ENCODE data around the gene AMACR.
"Not testable (repeated sequence)": the region's sequence is repeated elsewhere in the genome, so short reads cannot be mapped to it uniquely, and the experiment has no call there.

The AMACR gene

DNA sequence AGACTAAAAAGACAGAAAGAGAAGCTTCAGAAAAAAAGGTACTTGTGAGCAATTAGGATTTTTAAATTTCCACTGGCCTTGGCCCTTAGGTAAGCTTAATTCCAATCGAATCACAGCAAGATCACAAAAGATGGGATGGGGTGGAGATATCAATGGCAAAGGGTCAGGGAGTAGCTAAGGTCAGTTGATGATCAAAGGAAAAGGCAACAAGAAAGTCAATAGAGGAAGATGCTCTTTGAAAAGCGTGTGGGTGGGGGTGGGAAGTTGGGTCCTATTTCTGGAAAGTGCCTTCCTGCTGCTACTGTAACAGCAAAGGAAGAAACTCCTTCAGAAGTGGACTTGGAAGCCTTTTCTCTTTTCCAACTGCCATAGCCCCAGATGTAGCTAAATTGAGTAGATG lies 27.9 kb upstream of the AMACR start:
- no peak for DNase-seq

DNA sequence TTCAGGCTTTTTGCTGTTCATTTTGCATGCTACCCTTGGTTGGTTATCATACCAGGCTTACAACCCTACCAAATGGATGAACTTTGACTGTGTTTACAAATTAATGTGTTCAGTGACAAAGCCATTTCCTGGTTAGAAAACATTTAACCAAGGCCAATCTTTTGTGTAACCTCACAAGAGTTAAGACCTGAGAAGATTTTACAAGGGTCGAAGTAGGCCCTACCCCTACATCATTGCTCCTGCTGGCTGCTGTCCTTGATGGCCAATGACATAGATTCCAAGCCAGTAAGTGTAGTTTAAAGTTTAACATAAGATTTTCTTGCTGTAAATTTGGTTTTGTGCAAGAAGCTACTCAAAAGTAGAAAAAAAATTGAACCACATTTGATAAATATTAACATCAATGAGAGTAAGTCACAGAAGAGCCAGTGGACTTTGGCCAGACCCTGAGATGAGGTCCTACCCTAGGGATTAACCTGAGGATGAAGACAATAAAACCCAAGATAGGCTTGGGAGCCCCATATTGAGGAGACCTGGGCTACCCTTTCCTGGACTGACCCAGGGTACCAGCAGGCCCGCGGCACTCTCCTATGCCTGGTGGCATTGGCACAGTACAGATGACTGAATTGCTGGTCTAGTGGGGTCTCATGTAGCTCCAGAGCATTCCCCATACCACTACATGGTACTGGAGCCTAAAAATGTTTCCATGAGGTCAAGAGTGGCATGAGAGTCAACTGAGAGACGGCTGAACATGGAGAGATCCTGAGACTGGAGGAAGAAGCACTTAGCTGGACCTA lies 26.9 kb upstream of the AMACR start:
- DNase-seq: no peak

DNA sequence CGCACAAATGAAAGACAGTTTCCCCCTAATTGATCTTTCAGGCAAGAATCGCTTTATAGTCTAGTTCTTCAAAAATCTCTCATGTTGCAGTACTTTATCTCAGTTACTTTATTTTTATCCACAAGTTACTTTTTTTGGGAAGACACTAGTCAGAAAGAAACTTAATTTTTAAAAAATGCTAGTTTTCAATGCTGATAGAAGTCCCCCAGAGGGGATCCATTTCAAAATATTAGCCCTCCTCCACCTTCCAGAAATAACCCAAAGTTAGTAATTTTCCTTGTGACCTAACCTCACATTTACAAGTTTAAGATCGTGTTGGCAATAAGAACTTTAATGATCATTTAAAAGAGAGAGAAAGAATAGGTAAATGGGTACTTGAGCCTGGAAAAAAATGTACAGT lies 24.1 kb upstream of the AMACR start:
- DNase-seq: no peak

DNA sequence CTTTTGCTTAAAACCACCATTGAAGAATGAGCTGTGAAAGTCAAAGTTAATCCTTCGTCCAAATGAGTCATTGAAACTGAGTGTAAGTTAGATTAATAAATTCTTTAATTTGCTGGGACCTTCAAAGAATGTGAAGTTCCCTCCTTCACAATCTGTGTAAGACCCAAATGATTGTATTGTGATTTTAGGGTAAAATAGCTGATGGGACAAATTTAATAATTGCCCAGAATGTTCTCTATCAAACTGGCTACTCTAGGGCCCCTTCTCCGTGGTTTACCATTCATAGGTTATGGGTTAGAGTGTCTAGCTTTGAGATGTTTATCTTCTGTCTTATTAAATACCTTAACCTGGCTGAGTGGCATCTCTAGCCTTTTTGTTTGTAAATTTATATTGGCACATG lies 23.3 kb upstream of the AMACR start:
- DNase-seq: no peak

DNA sequence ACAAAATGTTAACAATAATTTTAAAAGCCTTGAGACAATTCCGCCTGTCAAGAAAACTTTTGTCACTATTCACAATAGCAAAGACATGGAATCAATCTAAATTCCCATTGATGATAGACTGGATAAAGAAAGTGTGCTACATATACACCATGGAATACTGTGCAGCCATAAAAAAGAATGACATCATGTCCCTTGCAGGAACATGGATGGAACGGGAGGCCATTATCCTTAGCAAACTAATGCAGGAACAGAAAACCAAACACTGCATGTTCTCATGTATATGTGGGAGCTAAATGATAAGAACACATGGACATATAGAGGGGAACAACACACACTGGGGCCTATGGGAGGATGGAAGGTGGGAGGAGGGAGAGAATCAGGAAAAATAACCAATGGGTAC lies 22.7 kb upstream of the AMACR start:
- not testable (repeated sequence) for DNase-seq

DNA sequence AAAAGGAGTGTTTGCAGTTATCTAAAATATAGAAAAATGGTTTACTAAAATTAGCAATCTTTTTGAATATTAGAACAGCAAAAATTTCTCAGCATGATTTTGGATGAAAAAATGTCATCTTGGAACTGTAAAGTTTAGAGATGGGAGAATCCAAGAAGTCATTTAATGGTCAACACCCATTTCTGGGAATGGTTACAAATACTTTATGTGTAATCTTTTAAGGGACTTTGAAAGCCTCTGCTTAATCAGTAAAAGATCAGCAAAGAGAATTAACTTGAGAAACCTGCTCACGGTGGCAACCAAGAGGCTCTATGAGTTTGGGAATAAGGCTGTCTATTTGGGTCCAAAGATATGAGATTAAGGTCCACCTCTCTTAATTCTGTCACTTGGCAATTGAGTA lies 22.2 kb upstream of the AMACR start:
- no peak for DNase-seq

DNA sequence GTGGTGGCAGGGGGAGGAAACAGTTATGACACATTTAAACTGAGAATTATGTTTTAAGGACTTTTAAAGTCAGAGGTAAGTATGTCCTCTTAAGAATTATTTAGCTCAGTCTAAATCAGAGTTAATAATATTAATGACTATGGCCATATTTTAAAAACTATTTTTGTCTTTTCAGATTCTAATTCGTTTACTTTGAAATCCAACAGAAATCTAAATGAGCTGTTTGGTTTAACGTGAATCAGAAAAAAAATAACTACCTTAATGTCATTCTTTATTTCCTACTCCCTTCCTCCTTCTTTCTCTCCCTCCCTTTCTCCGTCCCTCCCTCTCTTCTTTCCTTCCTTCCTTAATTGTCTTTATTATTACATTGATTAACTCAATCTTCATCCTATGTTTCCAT lies 20.5 kb upstream of the AMACR start:
- no peak for DNase-seq

DNA sequence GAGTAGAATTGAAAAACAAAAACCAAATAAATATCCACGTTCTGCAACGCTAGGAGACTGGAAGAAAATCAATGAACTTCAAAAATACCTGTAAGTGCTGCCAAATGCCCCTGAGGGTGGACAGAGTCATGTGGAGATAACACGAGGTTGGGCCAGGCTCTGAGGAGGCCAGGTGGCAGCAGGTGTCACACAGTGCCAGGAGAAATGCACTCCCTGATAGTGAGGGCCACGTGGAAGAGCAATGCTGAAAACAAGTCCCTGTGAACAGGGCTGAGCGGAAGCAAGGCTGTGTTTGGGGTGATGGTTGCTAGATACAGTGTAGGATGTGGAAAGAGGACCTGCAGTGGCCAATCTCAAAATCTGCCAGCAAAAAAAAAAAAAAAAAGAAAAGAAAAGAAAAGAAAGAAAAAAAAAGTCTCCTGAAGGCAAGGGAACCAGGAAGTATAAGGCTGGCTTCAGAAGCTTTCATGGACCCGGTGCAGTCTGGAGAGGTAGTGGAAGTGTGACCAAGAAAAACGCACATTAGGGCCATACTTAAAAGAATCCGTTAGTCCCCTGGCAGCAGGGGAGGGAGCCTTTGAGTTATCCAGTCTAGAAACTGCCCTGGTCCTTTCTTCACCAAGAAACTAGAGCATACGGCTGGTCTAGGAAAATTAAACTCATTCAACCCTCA lies 18.4 kb upstream of the AMACR start:
- no peak for DNase-seq

DNA sequence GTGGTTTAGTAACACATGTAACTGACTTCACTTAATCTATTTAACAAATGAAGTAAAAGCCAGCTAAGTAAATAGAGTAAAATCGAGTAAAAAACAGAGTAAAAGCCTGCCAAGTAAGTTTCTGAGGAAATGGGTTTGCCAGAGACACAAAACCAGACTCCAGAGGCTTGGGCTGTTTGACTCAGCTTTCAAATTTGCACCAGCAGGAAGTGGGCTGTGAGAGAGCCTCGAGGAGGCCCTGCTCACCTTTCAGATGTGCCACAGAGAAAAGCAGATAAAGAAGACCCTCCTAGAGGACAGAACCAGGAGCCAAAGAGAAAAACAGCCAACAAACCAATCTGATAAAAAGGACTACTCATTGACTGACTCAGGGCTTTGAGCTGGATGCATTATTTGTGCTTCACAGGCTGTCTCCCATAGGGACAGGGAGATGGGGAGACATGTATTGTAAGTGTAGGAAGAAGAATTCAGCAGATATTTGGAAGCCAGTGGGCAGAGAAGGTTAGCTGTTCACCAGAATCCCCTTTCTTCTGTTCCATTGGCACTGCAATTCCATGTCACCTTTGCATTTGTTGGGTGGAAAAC lies 14.4 kb upstream of the AMACR start:
- DNase-seq: no peak

DNA sequence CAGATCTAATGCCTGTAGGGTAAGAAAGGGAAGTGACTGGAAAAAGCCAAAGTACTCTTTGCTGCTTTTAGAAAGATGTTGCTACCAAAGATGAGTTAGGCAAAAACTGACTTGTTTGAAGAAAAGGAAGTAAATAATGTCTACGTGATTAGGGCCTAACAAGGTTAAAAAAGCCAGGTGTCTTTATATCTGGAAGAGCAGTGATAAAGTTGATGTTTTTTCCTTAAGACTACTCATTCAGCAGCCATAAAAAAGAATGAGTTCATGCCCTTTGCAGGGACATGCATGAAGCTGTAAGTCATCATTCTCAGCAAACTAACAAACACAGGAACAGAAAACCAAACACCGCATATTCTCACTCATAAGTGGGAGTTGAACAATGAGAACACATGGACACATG lies 13.5 kb upstream of the AMACR start:
- DNase-seq: no peak

DNA sequence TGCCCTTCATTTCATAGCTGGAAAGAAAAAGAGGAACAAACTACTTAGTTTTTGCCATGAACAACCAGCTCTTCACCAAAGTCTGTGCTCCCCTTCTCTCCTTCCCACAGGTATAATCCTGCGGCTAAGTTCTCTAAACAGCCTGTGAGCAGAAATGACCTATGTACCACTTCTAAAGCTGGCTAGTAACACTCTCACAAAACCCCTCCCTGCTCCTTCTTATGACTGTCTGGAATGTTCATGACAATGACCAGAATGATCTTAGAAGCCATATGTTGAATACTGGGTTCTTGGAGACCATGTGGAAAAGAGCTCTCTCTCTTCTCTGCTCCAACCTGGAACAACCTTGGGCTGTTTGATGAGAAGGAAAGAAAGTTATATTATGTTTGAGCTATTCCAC lies 12.9 kb upstream of the AMACR start:
- DNase-seq: no peak

DNA sequence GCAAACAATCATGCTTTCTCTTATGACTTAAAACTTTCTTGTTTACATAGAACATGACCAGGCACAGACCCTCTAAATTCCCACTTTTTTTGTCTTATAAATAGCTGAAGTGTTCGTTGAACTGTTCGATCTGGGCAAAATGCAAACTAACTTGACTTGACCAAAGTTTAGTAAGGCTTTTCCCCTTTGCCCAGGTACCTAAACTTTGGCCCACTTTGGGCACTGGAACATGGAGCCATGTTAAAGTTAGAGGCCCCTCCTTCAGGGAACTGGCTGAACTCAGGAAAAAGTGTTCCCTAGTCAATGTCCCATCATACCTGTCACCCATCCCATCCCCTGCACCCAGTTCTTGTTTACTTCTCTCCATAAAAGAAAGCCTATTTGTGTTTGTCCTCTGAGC lies 9.4 kb upstream of the AMACR start:
- DNase-seq: no peak

DNA sequence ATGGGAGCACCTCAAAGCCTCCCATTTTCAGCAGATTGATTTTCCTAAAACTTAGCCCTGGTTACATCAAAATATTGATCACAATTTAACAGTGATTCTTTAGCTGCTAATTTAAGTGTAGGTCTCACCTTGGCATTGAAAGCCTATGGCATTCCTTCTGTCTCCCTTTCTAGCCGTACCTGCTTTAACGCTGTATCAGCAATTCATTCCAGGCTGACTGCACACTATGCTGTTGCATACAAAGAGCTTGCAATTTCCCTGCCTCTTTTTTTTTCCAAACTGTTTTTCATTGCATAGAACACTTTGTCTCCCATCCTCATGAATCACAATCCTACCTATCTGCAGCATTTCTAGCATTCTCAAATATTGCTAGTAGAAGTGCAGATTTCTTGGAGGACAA lies 8.9 kb upstream of the AMACR start:
- no peak for DNase-seq

DNA sequence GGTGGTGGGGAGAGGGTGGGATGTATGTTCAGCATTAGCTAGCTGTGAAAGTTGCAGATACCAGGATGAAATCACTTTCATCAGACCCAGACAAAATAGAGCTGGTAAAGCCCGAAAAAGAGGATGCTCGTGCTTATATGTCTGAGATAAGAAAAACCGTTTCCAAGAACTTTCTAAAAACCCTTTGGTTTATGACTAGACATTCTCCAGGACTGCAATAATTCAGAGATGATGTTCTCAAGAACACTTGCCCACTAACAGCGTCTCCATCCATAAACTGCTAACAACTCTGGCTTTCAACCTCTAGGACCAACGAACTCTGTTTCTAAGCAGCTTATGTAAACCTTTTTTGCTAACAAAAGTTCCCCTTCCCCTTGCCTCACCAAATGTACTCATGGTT lies 8.4 kb upstream of the AMACR start:
- DNase-seq: no peak

DNA sequence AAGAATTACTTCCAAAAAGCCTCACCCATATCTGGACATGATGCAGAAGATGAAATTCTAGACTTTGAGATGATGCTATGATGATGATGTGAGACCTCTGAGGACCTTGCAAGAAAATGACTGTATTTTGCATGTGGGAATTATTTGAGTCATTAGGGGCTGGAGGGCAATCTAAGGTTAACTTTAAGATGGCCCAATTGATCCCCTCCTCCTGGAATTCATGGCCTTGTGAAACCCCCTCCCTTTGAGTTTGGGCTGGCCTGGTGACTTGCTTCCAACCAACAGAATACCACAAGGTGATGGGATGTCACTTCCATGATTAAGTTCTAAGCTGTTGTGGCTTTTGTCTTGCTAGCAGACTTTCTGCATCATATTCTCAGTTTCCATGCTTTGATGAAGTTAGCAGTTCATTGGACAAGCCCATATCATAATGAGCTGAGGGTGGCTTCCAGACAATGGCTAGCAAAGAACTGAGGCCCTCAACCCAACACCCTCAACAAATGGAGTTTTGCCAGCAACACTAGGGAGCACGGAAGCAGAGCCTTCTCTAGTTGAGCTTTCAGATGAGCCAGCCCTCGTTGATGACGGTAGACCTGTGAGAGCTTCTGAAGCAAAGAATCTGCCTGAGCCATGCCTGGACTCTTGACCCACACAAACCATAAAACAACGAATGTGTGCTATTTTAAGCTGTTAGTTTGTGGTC lies 7.4 kb upstream of the AMACR start:
- no peak for DNase-seq

DNA sequence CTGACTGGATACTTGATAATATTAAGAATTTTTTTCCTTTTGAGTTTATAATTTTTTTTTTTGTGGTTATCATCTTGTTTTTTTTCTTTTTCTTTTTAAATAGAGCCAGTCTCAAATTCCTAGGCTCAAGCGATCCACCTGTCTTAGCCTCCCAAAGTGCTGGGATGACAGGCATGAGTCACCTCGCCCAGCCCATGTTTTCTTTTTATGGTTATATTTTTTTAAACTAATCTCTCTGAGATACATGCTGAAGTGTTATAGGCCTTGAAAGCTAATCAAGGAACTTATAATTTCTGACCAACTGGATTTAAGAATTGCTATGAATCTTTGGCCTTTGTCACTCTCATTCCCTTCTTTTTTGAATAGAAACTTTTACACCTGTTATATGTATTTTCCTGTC lies 6.8 kb upstream of the AMACR start:
- no peak for DNase-seq

DNA sequence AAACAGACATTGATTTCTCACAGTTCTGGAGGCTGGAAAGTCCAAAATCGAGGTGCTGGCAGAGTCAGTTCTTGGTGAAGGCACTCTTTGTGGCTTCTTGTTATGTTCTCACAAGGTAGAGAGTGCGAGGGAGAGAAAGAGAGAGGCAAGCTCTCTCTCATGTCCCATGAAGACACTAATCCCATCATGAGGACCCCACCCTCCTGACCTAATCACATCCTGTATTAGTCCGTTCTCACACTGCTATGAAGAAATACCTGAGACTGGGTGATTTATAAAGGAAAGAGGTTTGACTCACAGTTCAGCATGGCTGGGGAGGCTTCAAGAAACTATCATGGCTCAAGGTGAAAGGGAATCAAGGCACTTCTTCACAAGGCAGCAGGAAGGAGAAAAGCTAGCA lies 5.7 kb upstream of the AMACR start:
- DNase-seq: no peak

DNA sequence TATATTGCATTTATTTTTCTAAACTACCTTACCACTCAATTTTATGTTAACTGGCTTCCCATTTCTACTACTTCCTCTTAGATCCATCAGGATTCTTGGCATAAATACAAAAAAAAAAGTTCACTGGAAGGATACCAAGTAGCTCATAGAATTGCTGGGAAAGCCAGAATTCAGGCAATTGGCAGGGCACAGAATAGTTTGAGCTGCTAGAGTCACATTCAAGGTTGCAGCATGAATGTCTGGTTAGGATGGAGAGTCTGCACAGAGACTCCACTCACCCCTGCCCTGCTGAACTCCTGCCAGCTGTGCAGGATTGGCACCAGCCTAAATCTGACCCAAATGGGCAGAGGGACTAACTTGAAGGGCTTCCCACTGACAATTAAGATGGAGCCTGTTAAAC lies 4.9 kb upstream of the AMACR start:
- no peak for DNase-seq

DNA sequence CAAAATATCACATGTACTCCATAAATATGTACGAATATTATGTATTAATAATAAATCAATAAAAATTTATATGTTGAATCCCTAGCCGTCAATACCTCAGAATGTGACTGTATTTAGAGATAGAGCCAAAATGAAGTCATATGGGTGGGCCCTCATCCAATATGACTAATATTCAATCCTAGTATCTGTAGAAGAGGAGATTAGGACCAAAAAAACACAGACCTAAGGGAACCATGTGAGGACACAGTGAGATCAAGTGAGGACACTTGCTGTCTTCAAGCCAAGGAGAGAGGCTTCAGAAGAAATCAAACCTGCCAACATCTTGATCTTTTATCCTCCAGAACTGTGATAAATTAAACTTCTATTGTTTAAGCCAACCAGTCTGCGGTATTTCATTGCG lies 3.7 kb upstream of the AMACR start:
- DNase-seq: no peak

DNA sequence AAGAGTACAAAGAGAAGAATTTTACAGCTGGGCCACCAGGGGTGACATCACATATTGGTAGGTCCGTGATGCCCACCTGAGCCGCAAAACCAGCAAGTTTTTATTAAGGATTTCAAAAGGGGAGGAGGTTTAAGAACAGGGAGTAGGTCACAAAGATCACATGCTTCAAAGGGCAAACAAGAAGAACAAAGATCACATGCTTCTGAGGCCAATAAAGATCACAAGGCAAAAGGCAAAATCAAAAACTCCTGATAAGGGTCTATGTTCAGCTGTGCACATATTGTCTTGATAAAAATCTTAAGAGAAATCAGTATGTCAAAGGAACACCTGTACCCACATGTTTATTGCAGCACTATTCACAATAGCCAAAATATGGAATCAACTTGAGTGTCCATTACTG lies 2.3 kb upstream of the AMACR start:
- DNase-seq: not testable (repeated sequence)

DNA sequence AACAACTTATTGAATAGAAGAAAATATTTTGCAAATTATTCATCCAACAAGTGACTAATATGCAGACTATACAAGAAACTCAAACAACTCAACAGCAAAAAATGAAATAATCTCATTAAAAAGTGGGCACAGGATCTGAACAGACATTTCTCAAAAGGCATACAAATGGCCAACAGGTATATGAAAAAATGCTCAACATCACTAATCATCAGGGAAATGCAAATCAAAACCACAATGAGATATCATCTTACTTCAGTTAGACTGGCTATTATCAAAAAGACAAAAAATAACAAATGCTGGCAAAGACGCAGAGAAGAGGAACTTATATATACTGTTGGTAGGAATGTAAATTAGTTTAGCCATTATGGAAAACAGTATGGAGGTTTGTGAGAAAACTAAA lies 1.8 kb upstream of the AMACR start:
- DNase-seq: no peak

DNA sequence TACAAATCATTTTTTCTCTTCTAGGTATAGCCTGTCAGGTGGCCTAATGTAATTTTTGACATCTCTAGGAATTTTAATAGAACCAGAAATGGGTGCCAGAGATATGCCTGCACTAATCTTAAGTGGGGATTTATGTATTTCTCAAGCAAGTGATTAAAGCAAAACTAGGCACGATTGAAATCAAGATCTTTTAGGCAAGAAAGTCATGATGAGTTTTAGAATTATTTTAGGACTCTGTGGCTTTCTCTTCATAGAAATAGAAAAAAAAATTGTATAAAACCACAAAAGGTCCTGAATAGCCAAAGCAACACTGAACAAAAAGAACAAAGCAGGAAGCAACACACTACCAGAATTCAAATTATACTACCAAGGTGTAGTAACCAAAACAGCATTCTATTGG lies 952 bp upstream of the AMACR start:
- no peak for DNase-seq

DNA sequence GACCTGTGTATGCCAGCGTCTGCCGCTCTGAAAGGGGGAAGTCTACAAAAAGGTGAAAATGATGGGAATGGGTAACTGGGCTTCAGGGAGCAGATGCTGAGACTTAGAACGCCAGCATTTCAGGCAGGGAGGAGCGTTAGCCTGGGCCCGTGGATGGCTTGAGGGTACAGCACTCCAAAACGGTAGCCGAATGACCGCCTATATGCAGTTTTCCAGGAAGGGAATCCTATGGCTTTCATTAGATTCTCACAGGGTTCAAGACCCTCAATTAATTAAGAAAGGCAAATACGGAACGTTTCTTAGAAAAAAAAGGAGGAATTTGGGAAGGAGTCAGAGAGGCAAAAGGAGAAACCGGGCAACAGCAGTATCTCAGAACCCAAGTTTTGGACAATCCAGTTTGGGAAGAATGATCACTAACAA lies 639 bp downstream of the AMACR start:
- DNase-seq: no peak

DNA sequence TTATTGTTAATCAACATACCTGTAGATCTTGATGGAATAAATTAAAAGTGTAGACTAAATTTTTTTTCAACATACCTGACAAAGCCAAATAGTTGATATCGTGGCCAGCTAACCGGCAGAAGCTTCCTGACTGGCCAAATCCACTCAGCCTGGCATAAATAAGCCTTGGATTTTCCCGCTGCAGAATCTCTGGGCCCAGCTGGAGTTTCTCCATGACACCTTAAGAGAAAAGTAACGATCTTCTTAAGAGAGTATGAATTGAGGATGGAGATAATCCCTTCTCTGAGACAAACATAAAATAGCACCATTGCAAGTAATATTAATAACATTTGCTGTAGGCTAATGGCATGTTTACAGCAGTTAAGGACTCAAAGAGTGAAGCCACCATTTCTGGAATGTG lies 2.2 kb downstream of the AMACR start:
- no peak for DNase-seq
